HEK293 (cell line): ENCODE data around the gene IFRD2.

ENCODE experiments used
- CTCF ChIA-PET: fragments of 350-600 bp; formaldehyde crosslinking; extraction: SDS; loops from one replicate; lab custom pipeline; 2021; ENCODE audit warnings: antibody characterized with exemption; lab: Yijun Ruan, JAX
- POLR2A ChIA-PET: fragments of 300-600 bp; formaldehyde crosslinking; extraction: SDS; loops from one replicate; lab custom pipeline; 2020; ENCODE audit warnings: antibody characterized with exemption, inconsistent platforms; lab: Yijun Ruan, JAX
- H3K27ac ChIP-seq: fragments of 200-500 bp; sonication (Bioruptor generic); 2 replicates; pipeline ENCODE4 v1.5.1; 2014; ENCODE audit warnings: low read depth, low read length, control low read depth, inconsistent platforms; ENCODE audit errors: extremely low read depth
- H3K36me3 ChIP-seq, 2 experiments: fragments of 200-500 bp in 1 of 2; sonication (Bioruptor generic) in 1 of 2; 1 replicate in 1 of 2; 2 replicates in 1 of 2; pipeline ENCODE4 v1.5.1; 2014 to 2017; ENCODE audit warnings: inconsistent platforms in 2 of 2, low read length in 2 of 2; ENCODE audit not compliant: control insufficient read depth in 2 of 2, insufficient read depth in 1 of 2
- H3K4me1 ChIP-seq: fragments of 200-500 bp; sonication (Bioruptor generic); 2 replicates; pipeline ENCODE4 v1.5.1; 2014; ENCODE audit warnings: mild to moderate bottlenecking, low read length, inconsistent platforms; ENCODE audit not compliant: control insufficient read depth, insufficient read depth
- H3K4me3 ChIP-seq: 2 replicates; pipeline ENCODE4 v1.5.1; 2011; ENCODE audit warnings: low read depth, mild to moderate bottlenecking, control low read depth, low read length, moderate library complexity
- H3K9me3 ChIP-seq: fragments of 200-500 bp; sonication (Bioruptor generic); 2 replicates; pipeline ENCODE4 v1.5.1; 2014; ENCODE audit warnings: low read depth, low read length, inconsistent platforms; ENCODE audit not compliant: control insufficient read depth, insufficient read depth
- IKZF3 ChIP-seq: fragments of 450-650 bp; IDR thresholded peaks from 2 replicates; pipeline ENCODE4 v1.5.0; 2018; ENCODE audit warnings: missing biosample characterization, mild to moderate bottlenecking, missing genetic modification characterization, moderate library complexity
- KLF16 ChIP-seq: fragments of 450-650 bp; formaldehyde crosslinking; IDR thresholded peaks from 2 replicates; pipeline ENCODE4 v1.5.1; 2017; ENCODE audit warnings: missing biosample characterization, missing genetic modification characterization
- KLF8 ChIP-seq: fragments of 450-650 bp; formaldehyde crosslinking; IDR thresholded peaks from 2 replicates; pipeline ENCODE4 v1.5.1; 2016; ENCODE audit warnings: missing biosample characterization, missing genetic modification characterization
- REPIN1 ChIP-seq: fragments of 450-650 bp; formaldehyde crosslinking; IDR thresholded peaks from 2 replicates; pipeline ENCODE4 v1.5.1; 2017; ENCODE audit warnings: missing biosample characterization, missing genetic modification characterization, low read depth
- SALL2 ChIP-seq: fragments of 450-650 bp; formaldehyde crosslinking; IDR thresholded peaks from 2 replicates; pipeline ENCODE4 v1.5.0; 2017; ENCODE audit warnings: missing biosample characterization, mild to moderate bottlenecking, missing genetic modification characterization, borderline replicate concordance
- SCRT2 ChIP-seq: fragments of 450-650 bp; formaldehyde crosslinking; IDR thresholded peaks from 2 replicates; pipeline ENCODE4 v1.5.1; 2016; ENCODE audit warnings: missing biosample characterization, missing genetic modification characterization
- SETDB1 ChIP-seq: IDR thresholded peaks from one replicate; pipeline ENCODE4 v1.6.1; 2017; ENCODE audit warnings: mild to moderate bottlenecking, low read length, moderate library complexity, mixed read lengths; ENCODE audit not compliant: insufficient read length
- TCF7L2 ChIP-seq: IDR thresholded peaks from 2 replicates; pipeline ENCODE4 v1.6.1; 2011; ENCODE audit warnings: low read depth, mild to moderate bottlenecking, inconsistent platforms, low read length, moderate library complexity, borderline replicate concordance
- ZNF114 ChIP-seq: fragments of 450-650 bp; formaldehyde crosslinking; IDR thresholded peaks from 2 replicates; pipeline ENCODE4 v1.5.0; 2017; ENCODE audit warnings: missing biosample characterization, missing genetic modification characterization
- ZNF146 ChIP-seq: fragments of 450-650 bp; formaldehyde crosslinking; IDR thresholded peaks from 2 replicates; pipeline ENCODE4 v1.5.1; 2016; ENCODE audit warnings: missing biosample characterization, missing genetic modification characterization
- ZNF24 ChIP-seq: fragments of 450-650 bp; formaldehyde crosslinking; IDR thresholded peaks from 2 replicates; pipeline ENCODE4 v1.5.1; 2016; ENCODE audit warnings: missing biosample characterization, missing genetic modification characterization
- ZNF501 ChIP-seq: fragments of 450-650 bp; formaldehyde crosslinking; IDR thresholded peaks from 2 replicates; pipeline ENCODE4 v1.5.1; 2016; ENCODE audit warnings: missing biosample characterization, missing genetic modification characterization
- ZNF555 ChIP-seq: fragments of 450-650 bp; formaldehyde crosslinking; conservative IDR thresholded peaks from 2 replicates; pipeline ENCODE4 v1.5.1; 2017; ENCODE audit warnings: missing biosample characterization, mild to moderate bottlenecking, missing genetic modification characterization, inconsistent platforms
- ZNF660 ChIP-seq: fragments of 450-650 bp; IDR thresholded peaks from 2 replicates; pipeline ENCODE4 v1.5.1; 2018; ENCODE audit warnings: missing biosample characterization, mild to moderate bottlenecking, missing genetic modification characterization
- ZNF701 ChIP-seq: fragments of 450-650 bp; formaldehyde crosslinking; IDR thresholded peaks from 2 replicates; pipeline ENCODE4 v1.5.1; 2016; ENCODE audit warnings: missing biosample characterization, missing genetic modification characterization
- ZXDB ChIP-seq: fragments of 450-650 bp; formaldehyde crosslinking; IDR thresholded peaks from 2 replicates; pipeline ENCODE4 v1.5.1; 2016; ENCODE audit warnings: missing biosample characterization, missing genetic modification characterization
- TF ChIP-seq, protein P1 (sequence below): fragments of 450-650 bp; formaldehyde crosslinking; IDR thresholded peaks from 2 replicates; pipeline ENCODE4 v1.5.1; 2016; ENCODE audit warnings: missing biosample characterization, missing genetic modification characterization
- TF ChIP-seq, protein P2 (sequence below): fragments of 450-650 bp; formaldehyde crosslinking; IDR thresholded peaks from 2 replicates; pipeline ENCODE4 v1.5.1; 2016; ENCODE audit warnings: missing biosample characterization, missing genetic modification characterization
- TF ChIP-seq, protein P3 (sequence below): fragments of 450-650 bp; formaldehyde crosslinking; IDR thresholded peaks from 2 replicates; pipeline ENCODE4 v1.5.1; 2016; ENCODE audit warnings: missing biosample characterization, missing genetic modification characterization
- TF ChIP-seq, protein P4 (sequence below): fragments of 450-650 bp; formaldehyde crosslinking; IDR thresholded peaks from 2 replicates; pipeline ENCODE4 v1.5.1; 2016; ENCODE audit warnings: missing biosample characterization, missing genetic modification characterization

IFRD2 gene

DNA sequence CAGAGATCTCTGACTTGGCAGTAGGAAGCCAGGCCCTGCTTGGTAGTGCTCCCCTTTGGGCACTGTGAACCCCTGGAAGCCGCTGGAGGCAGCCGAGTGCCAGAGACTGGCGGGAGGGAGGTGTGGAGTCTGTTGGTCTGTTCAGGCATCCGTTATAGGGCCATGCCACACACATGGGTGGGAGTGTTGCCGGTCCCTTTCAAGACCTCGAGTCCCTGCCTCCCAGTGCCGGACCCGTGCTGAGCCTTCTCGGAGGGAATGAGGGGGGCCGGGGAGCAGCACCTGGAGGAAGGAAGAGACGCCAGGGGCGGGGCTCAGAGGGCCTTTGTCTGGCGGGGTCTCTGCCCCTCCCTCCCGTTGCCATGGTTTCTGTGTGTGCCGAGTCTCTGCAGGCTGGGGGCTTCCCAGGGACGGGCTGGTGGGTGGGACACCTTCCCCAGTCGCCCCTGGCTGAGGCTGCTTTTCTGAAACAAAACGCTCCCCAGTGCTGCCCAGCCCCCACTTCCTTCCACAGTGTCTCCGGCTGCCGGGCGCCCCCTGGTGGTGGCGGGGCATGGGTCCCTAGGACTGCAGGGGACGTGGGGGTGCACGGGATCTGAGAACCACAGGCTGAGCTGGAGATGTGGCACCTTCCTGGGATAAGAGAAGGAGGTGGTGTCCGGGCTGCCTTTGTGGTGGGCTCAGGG lies 46.3 kb downstream of the IFRD2 start (continued):
- TF ChIP-seq, protein P1, sequence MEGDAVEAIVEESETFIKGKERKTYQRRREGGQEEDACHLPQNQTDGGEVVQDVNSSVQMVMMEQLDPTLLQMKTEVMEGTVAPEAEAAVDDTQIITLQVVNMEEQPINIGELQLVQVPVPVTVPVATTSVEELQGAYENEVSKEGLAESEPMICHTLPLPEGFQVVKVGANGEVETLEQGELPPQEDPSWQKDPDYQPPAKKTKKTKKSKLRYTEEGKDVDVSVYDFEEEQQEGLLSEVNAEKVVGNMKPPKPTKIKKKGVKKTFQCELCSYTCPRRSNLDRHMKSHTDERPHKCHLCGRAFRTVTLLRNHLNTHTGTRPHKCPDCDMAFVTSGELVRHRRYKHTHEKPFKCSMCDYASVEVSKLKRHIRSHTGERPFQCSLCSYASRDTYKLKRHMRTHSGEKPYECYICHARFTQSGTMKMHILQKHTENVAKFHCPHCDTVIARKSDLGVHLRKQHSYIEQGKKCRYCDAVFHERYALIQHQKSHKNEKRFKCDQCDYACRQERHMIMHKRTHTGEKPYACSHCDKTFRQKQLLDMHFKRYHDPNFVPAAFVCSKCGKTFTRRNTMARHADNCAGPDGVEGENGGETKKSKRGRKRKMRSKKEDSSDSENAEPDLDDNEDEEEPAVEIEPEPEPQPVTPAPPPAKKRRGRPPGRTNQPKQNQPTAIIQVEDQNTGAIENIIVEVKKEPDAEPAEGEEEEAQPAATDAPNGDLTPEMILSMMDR (tag by site-specific recombination) = peak; percentile 87
- TF ChIP-seq KLF8 = peak; percentile 43; the same call in 1 of the 2 replicates
- TF ChIP-seq, protein P2, sequence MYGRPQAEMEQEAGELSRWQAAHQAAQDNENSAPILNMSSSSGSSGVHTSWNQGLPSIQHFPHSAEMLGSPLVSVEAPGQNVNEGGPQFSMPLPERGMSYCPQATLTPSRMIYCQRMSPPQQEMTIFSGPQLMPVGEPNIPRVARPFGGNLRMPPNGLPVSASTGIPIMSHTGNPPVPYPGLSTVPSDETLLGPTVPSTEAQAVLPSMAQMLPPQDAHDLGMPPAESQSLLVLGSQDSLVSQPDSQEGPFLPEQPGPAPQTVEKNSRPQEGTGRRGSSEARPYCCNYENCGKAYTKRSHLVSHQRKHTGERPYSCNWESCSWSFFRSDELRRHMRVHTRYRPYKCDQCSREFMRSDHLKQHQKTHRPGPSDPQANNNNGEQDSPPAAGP (tag by site-specific recombination) = 0 out of 2 replicates have a peak, but pooled peaks have one; percentile 58
- TF ChIP-seq, protein P3, sequence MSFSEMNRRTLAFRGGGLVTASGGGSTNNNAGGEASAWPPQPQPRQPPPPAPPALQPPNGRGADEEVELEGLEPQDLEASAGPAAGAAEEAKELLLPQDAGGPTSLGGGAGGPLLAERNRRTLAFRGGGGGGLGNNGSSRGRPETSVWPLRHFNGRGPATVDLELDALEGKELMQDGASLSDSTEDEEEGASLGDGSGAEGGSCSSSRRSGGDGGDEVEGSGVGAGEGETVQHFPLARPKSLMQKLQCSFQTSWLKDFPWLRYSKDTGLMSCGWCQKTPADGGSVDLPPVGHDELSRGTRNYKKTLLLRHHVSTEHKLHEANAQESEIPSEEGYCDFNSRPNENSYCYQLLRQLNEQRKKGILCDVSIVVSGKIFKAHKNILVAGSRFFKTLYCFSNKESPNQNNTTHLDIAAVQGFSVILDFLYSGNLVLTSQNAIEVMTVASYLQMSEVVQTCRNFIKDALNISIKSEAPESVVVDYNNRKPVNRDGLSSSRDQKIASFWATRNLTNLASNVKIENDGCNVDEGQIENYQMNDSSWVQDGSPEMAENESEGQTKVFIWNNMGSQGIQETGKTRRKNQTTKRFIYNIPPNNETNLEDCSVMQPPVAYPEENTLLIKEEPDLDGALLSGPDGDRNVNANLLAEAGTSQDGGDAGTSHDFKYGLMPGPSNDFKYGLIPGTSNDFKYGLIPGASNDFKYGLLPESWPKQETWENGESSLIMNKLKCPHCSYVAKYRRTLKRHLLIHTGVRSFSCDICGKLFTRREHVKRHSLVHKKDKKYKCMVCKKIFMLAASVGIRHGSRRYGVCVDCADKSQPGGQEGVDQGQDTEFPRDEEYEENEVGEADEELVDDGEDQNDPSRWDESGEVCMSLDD = peak; percentile 80; the same call in 1 of the 2 replicates
- TF ChIP-seq IKZF3 (tag by site-specific recombination) = 0 out of 2 replicates have a peak, but pooled peaks have one; percentile 15
- peak; percentile 60; the same call in 1 of the 2 replicates for TF ChIP-seq ZNF24 (tag by site-specific recombination)
- TF ChIP-seq KLF16 (tag by site-specific recombination) = peak; percentile 57; the same call in 1 of the 2 replicates
- no peak for TF ChIP-seq REPIN1 (tag by site-specific recombination)
- TF ChIP-seq SCRT2 (tag by site-specific recombination) = 0 out of 2 replicates have a peak, but pooled peaks have one; percentile 13
- TF ChIP-seq SALL2 (tag by site-specific recombination) = no peak

DNA sequence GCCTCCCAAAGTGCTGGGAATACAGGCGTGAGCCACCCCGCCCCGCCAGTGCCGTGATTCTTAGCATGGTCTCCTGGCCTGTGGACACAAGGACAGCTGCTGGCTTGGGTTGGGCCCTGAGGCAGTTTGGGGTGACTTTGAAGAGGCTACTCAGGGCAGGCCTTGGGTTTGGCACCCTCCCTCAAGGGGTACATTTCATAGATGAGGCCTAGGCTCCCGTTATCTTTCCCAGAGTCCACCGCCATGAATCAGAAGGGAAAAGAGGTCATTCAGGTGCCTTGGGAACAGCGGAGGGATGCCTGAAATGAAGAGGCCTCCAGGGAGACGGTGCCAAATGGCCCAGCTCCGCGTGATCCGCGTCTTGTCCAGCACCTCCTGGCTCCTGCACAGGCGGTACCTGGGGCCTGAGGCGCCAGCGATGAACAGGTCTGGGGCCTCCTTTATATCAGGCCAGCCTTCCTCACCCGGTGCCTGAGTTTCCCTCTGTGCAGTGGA lies 46.9 kb downstream of the IFRD2 start:
- ChIA-PET CTCF (interaction anchor here (0.7 to 0.8 kb wide), 3 partner anchors 16 to 77 kb away, joined by 3 to 4 read pairs (median 4); no protein-coding TSS in a partner anchor), POLR2A (no interaction called here)
- peaks cover 0 to 1% of the 10 kb centered on the region in 2 experiments; a peak in 1 of 3 replicates for H3K36me3 ChIP-seq
- no peak for TF ChIP-seq SCRT2 (tag by site-specific recombination)
- no peak for TF ChIP-seq ZXDB
- no peak for TF ChIP-seq ZNF555 (tag by site-specific recombination)
- TF ChIP-seq ZNF501 = no peak
- TF ChIP-seq ZNF146 (tag by site-specific recombination) = no peak
- TF ChIP-seq, protein P4, sequence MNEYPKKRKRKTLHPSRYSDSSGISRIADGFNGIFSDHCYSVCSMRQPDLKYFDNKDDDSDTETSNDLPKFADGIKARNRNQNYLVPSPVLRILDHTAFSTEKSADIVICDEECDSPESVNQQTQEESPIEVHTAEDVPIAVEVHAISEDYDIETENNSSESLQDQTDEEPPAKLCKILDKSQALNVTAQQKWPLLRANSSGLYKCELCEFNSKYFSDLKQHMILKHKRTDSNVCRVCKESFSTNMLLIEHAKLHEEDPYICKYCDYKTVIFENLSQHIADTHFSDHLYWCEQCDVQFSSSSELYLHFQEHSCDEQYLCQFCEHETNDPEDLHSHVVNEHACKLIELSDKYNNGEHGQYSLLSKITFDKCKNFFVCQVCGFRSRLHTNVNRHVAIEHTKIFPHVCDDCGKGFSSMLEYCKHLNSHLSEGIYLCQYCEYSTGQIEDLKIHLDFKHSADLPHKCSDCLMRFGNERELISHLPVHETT (tag by site-specific recombination) = no peak
- no peak for TF ChIP-seq SETDB1
- no peak for TF ChIP-seq ZNF660 (tag by site-specific recombination)
- TF ChIP-seq ZNF114 = no peak
- TF ChIP-seq ZNF701 (tag by site-specific recombination) = no peak
- no peak for TF ChIP-seq TCF7L2
- H3K4me1 ChIP-seq = peaks cover 9% of the 10 kb centered on the region; the same call in 1 of the 2 replicates
- H3K27ac ChIP-seq = peak overlapping the region; percentile 43
- H3K4me3 ChIP-seq = no peak overlapping the region
- H3K9me3 ChIP-seq = no peaks in the 10 kb centered on the region
